Measurements from ENCODE around the gene SIGLEC5.

- TF ChIP-seq, protein P1, sequence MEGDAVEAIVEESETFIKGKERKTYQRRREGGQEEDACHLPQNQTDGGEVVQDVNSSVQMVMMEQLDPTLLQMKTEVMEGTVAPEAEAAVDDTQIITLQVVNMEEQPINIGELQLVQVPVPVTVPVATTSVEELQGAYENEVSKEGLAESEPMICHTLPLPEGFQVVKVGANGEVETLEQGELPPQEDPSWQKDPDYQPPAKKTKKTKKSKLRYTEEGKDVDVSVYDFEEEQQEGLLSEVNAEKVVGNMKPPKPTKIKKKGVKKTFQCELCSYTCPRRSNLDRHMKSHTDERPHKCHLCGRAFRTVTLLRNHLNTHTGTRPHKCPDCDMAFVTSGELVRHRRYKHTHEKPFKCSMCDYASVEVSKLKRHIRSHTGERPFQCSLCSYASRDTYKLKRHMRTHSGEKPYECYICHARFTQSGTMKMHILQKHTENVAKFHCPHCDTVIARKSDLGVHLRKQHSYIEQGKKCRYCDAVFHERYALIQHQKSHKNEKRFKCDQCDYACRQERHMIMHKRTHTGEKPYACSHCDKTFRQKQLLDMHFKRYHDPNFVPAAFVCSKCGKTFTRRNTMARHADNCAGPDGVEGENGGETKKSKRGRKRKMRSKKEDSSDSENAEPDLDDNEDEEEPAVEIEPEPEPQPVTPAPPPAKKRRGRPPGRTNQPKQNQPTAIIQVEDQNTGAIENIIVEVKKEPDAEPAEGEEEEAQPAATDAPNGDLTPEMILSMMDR (conservative IDR thresholded peaks at IDR 0.05; ENCODE audit: low read depth, low read length): peak; percentile 47
- TF ChIP-seq EZH2 (IDR thresholded peaks at IDR 0.05; ENCODE audit: borderline replicate concordance, low read depth, low read length, poor library complexity, severe bottlenecking): no peak
These were observed 34.8 kb upstream of the SIGLEC5 start for GRCh38 chr19:51664997-51665396.

All from A673 (cell line).